Ovary (tissue), 9 donors: ENCODE data around the gene PTPRN2. TPM values are rescaled to one million over a fixed set of nuclear protein-coding genes. Genes with fewer than 3 reads are reported as not detected.

Experiments used
- DNase-seq, 5 donors: peaks; one replicate each; pipeline ENCODE4 v3.0.0-alpha.2; 2019 to 2020
- H3K27ac ChIP-seq, 2 donors: fragments of 200-600 bp; one replicate each; pipeline versions ENCODE4 v1.5.1 to v1.8.0; 2019 to 2022
- H3K27me3 ChIP-seq: fragments of 200-600 bp; one replicate; pipeline ENCODE4 v1.8.0; 2022
- H3K36me3 ChIP-seq: fragments of 200-600 bp; sonication (generic); one replicate; pipeline ENCODE4 v1.5.1; 2019
- H3K4me1 ChIP-seq: one replicate; pipeline ENCODE4 v1.8.1; 2013; ENCODE audit warnings: mild to moderate bottlenecking, moderate library complexity; ENCODE audit not compliant: insufficient read depth
- H3K4me3 ChIP-seq: fragments of 200-600 bp; sonication (generic); one replicate; pipeline ENCODE4 v1.5.1; 2017
- H3K9me3 ChIP-seq, 2 donors: fragments of 200-600 bp in 1 of 2; sonication (generic) in 1 of 2; one replicate each; pipeline versions ENCODE4 v1.5.1 to v1.8.1; 2013 to 2019; ENCODE audit warnings: mild to moderate bottlenecking in 1 of 2, moderate library complexity in 1 of 2
- CTCF ChIP-seq, 3 donors: fragments of 450-650 bp in 2 of 3; fragments of 200-600 bp in 1 of 3; IDR thresholded peaks; one replicate each; pipeline versions ENCODE4 v1.5.1 to v1.8.0; 2016 to 2022; ENCODE audit warnings: antibody characterized with exemption in 3 of 3, mild to moderate bottlenecking in 1 of 3
- EP300 ChIP-seq: sonication (generic); formaldehyde crosslinking; IDR thresholded peaks from one replicate; pipeline ENCODE4 v1.6.1; 2017; ENCODE audit warnings: antibody characterized with exemption
- POLR2A ChIP-seq: fragments of 450-650 bp; IDR thresholded peaks from one replicate; pipeline ENCODE4 v1.6.1; 2017; ENCODE audit warnings: antibody characterized with exemption, mild to moderate bottlenecking, moderate library complexity
- WGBS, 3 donors: extraction: QIAGEN DNeasy Blood & Tissue Kit in 1 of 3; methylation state at CpG; one replicate each; pipeline versions ENCODE4 v1.1.5 to v1.1.7; 2013 to 2017; 5-methylcytosine and 5-hydroxymethylcytosine counted together
- intact Hi-C, 4 donors: fragments of 100-400 bp; cut with DNase I; formaldehyde crosslinking; loops; one replicate each; pipeline versions ENCODE4 v1.11.0 to v1.15.1; 2022 to 2023
- polyA plus RNA-seq, 2 donors: library from polyadenylated mRNA; stranded (reverse); fragments of 200-250 nt in 1 of 2; fragments of 350-450 nt in 1 of 2; fragmentation: Illumina TruSeq in 1 of 2; extraction: RNeasy Lipid Tissue Mini Kit (QIAGEN cat#74804) in 1 of 2; gene quantifications; one replicate each; pipeline ENCODE4 v1.2.3, GENCODE V29; 2013 to 2014
- total RNA-seq, 7 donors: library from RNA; depleted of rRNA in 2 of 7; stranded (reverse); fragments of >200 nt in 2 of 7; fragmentation: NEBNext Ultra II Directional in 3 of 7; extraction: Animal tissue kit (Norgen Biotek cat#: 25700) in 3 of 7; gene quantifications; one replicate each; pipeline versions ENCODE4 v1.1.0 to v1.2.4, GENCODE V29; 2016 to 2023
- donor health status: DM: no; HTN: no; CAD: no; lungs with moderate emphysema.
- donor health status: DM: no; HTN: no; CAD: no.
- donor health status: Bipolar disorder and iron deficiency.
- donor health status: DM: yes; HTN: yes; CAD: no.
- donor health status: DM: no; HTN: no; CAD: no.
- donor health status: DM: yes; HTN: yes; CAD: no.

Gene PTPRN2
- total and polyA plus RNA-seq, 9 donors = 3.5 to 11.1 (median 5.9) TPM

- no peak for TF ChIP-seq CTCF (IDR thresholded peaks at IDR 0.05)
- no peak for TF ChIP-seq POLR2A
- TF ChIP-seq EP300 = no peak
- peaks cover 0 to 3% of the 10 kb centered on the region in 2 donors for H3K9me3 ChIP-seq
- no peak for DNase-seq
- no peak overlapping the region for H3K27ac ChIP-seq
- no peak overlapping the region for H3K4me3 ChIP-seq
- no peaks in the 10 kb centered on the region for H3K27me3 ChIP-seq
- intact Hi-C loops = no loop called here
- H3K36me3 ChIP-seq = no peaks in the 10 kb centered on the region
- 83 to 94% (median 94%) methylated on average over 2 of the region's 2 CpGs for WGBS, 3 donors
- no peaks in the 10 kb centered on the region for H3K4me1 ChIP-seq
These were observed 471.4 kb downstream of the PTPRN2 start for GRCh38 chr7:158116235-158116634.

DNA sequence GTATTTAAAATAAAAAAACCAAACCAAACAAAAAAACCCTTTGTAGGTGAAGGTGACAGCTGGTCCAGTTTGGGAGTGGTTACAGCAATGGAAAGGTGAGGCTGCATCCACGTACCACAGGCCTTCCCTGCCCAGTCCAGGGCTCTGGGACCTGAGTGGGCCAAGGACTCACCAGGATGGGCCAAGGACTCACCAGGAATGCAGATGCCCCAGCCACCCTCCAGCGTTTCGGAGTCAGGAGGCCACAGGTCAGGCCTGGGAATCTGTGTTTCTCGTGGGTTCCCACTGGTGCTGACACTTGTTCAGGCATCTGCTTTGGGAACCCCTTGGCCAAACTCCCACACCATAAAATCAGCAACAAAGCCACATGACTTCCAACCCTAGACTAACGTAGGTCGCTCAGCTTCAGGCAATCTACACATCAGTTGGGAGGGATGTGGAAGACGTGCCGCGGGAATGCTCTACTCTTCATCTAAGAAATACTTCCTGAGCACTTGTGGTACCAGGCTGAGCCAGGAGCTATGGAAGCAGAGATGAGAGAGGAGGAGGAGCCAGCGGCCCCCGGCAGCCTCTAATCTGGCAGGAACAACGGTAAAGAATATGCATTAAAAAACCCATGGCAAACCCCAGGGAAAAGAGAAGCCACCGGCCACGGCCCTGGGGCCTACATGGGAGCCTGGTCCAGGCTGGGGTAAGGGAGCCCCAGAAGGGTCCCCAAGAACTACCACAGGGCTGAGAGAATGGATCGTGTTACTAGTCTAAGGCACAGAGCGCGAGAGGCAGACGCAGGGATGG, 473.4 kb downstream of the PTPRN2 start:
- TF ChIP-seq CTCF (IDR thresholded peaks at IDR 0.05) = no peak
- TF ChIP-seq POLR2A = no peak
- no peak for TF ChIP-seq EP300
- Histone ChIP-seq H3K27ac (no peak overlapping the region), H3K9me3 (peaks cover 0 to 3% of the 10 kb centered on the region in 2 donors), H3K27me3 (no peaks in the 10 kb centered on the region), H3K36me3 (no peaks in the 10 kb centered on the region), H3K4me3 (no peak overlapping the region), H3K4me1 (no peaks in the 10 kb centered on the region)
- 82 to 92% (median 90%) methylated on average over 18 of the region's 18 CpGs for WGBS, 3 donors
- DNase-seq = no peak
- intact Hi-C loops = no loop called here

- H3K9me3 ChIP-seq = peaks cover 0 to 3% of the 10 kb centered on the region in 2 donors
- 91 to 94% (median 92%) methylated on average over 15 of the region's 15 CpGs for WGBS, 3 donors
- no peaks in the 10 kb centered on the region for H3K27me3 ChIP-seq
- no peaks in the 10 kb centered on the region for H3K4me1 ChIP-seq
- TF ChIP-seq POLR2A (no peak), CTCF (IDR thresholded peaks at IDR 0.05) (no peak), EP300 (no peak)
- DNase-seq = no peak
- no peak overlapping the region for H3K27ac ChIP-seq
- intact Hi-C loops = no loop called here
- no peaks in the 10 kb centered on the region for H3K36me3 ChIP-seq
- no peak overlapping the region for H3K4me3 ChIP-seq
These were observed 474.1 kb downstream of the PTPRN2 start for GRCh38 chr7:158113321-158114025.

GRCh38 chr7:158112571-158113320, 474.9 kb downstream of the PTPRN2 start:
- Histone ChIP-seq H3K4me3 (no peak overlapping the region), H3K36me3 (no peaks in the 10 kb centered on the region), H3K27ac (no peak overlapping the region), H3K4me1 (no peaks in the 10 kb centered on the region), H3K27me3 (no peaks in the 10 kb centered on the region), H3K9me3 (peaks cover 0 to 3% of the 10 kb centered on the region in 2 donors)
- intact Hi-C loops = no loop called here
- 84 to 89% (median 87%) methylated on average over 16 of the region's 16 CpGs for WGBS, 3 donors
- TF ChIP-seq CTCF (IDR thresholded peaks at IDR 0.05) (no peak), POLR2A (no peak), EP300 (no peak)
- no peak for DNase-seq
